ENCODE results near the gene PAK3.

The PAK3 gene

DNA sequence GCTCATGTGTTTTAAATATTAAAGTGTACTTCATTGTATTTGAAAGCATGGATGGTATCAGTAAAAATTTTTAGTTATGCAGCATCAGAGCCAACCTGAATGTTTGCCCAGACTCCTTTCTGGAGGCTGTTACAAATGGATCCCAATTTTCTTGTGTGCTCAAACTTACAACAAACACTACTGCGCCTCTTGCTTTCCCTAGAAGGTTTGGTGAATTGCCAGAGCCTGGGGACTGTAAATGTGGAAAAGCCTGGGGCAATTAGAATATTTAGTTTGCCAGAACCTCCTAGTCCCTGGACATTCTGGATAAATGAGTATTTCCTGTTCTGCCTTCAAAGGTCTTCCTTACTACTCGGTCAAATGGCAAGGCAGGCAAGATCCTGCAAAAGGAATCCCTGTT is 169.5 kb downstream of the PAK3 start:
- no peak for DNase-seq

DNA sequence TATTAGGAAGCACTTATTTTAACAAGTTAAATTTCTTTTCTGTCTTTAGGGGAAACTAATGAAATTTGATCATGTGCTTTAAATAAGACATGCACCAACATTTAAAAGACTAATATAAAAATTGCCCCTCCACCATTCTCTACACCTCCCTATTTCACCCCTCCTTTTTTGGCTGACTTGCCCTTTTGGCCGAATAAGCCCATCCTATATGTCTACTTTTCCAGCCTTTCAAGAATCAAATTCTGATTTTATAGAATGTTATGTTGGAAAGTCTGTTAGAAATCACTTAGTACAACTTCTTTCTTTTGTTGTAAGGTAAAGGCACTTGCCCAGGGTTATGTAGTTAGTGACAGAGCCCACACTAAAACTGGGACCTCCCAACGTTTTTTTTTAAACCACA is 172.5 kb downstream of the PAK3 start:
- DNase-seq, result no peak

DNA sequence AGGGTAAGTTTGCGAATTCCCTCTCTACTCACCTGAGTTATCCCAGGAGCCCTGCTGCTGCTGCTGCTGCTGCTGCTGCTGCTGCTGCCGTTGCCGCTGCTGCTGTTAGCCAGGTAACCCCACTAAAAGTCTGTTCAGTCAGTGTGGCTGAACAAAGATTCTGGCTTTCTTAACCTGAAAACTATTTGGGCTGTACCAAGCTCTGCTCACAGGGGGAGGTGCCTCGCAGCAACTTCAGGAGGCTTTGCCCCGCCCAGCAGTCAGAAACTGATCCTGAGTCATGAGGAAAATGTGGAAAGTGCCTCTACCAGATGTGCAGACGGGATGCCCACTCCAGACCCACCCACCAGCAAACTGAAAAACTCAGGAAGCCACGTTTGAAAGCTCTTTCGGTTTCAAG is 174.3 kb downstream of the PAK3 start, which contains the start of gene CAPN6:
TSS of gene CAPN6 (minus strand) at position 145 of the 400 bp plus-strand sequence. CDS start 6,547 bp downstream, outside the sequence.
- DNase-seq, result no peak
